HL-60 (cell line): Measurements from ENCODE around the gene KCNMA1.

Experiments used
- DNase-seq, 2 experiments: peaks; one replicate each; pipeline ENCODE4 v3.0.0-alpha.2; 2010 to 2020; ENCODE audit warnings: low read depth in 1 of 2, low spot score in 1 of 2
- H3K27ac ChIP-seq: fragments of 250-450 bp; sonication (Bioruptor Pico); replicated peaks from 2 replicates; pipeline ENCODE4 v1.5.1; 2020; ENCODE audit warnings: mild to moderate bottlenecking, moderate library complexity
- H3K27me3 ChIP-seq: fragments of 250-450 bp; sonication (Bioruptor Pico); 2 replicates; pipeline ENCODE4 v1.5.1; 2021; ENCODE audit warnings: mild to moderate bottlenecking, moderate library complexity; ENCODE audit not compliant: insufficient read depth, poor library complexity, severe bottlenecking
- H3K4me3 ChIP-seq: replicated peaks from 2 replicates; pipeline ENCODE4 v1.5.1; 2011; ENCODE audit warnings: mild to moderate bottlenecking, control low read depth, low read length; ENCODE audit not compliant: insufficient read depth
- GABPA ChIP-seq: IDR thresholded peaks from 2 replicates; pipeline ENCODE4 v1.6.1; 2012; ENCODE audit warnings: low read depth
- POLR2AphosphoS5 ChIP-seq: IDR thresholded peaks from 2 replicates; pipeline ENCODE4 v1.6.1; 2012; ENCODE audit warnings: low read depth
- REST ChIP-seq: IDR thresholded peaks from 2 replicates; pipeline ENCODE4 v1.6.1; 2012; ENCODE audit warnings: low read depth; ENCODE audit not compliant: insufficient replicate concordance
- SPI1 ChIP-seq: IDR thresholded peaks from 2 replicates; pipeline ENCODE4 v1.6.1; 2012; ENCODE audit warnings: low read depth, mild to moderate bottlenecking, borderline replicate concordance
- TF ChIP-seq, protein P1 (sequence below): IDR thresholded peaks from one replicate; pipeline ENCODE4 v1.5.1; 2011; ENCODE audit warnings: low read length, control low read depth, inconsistent platforms; ENCODE audit not compliant: insufficient read depth

The KCNMA1 gene

DNA sequence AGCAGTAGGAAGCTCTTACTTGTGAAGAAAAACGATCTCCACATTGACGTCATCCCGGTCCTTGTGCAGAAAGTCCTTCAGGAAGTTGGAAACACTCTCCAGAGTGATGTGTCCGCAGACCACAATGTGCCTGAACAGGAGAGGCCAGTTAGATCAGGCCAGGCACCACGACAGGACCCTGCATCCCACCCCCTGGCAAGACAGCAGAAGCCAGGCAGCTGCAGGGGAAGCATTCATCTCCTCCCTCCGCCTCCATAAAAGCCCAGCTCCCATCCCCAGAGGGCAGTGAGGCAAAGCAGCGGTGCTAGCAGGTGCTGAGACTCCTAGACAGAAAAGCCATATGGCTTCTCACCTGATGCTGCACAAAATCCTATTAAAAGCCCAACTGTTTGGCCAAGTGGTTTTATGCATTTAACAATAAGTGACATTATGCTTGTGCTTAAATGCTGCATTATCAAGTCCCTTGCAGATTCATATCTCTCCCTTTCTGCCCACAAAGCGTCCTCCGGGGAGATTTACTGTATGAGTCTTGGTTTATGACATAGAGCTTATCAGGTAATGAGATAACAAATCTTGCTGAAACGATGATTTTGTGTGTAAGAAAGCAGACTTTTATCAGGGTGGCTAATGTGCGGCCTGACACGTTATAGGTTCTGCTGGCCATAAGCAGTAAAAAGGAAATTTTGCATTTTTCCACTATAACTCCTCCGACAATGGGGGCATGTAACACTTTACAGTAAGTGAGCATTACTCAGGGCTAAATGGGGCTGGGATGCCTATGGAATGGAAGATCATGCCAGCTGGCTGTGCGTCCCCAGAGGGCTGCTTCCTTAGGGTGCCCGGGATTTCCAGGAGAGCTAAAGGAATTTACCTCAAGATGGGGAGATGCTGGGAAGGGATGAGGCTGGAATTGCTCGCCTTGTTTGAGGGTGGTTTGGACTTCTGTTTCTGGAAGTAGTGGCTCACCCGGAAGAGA, 546.9 kb downstream of the KCNMA1 start:
- DNase-seq = no peak
- Histone ChIP-seq H3K4me3 (no peak overlapping the region), H3K27me3 (peaks cover 2% of the 10 kb centered on the region), H3K27ac (no peak overlapping the region)
- TF ChIP-seq, protein P1, sequence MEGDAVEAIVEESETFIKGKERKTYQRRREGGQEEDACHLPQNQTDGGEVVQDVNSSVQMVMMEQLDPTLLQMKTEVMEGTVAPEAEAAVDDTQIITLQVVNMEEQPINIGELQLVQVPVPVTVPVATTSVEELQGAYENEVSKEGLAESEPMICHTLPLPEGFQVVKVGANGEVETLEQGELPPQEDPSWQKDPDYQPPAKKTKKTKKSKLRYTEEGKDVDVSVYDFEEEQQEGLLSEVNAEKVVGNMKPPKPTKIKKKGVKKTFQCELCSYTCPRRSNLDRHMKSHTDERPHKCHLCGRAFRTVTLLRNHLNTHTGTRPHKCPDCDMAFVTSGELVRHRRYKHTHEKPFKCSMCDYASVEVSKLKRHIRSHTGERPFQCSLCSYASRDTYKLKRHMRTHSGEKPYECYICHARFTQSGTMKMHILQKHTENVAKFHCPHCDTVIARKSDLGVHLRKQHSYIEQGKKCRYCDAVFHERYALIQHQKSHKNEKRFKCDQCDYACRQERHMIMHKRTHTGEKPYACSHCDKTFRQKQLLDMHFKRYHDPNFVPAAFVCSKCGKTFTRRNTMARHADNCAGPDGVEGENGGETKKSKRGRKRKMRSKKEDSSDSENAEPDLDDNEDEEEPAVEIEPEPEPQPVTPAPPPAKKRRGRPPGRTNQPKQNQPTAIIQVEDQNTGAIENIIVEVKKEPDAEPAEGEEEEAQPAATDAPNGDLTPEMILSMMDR = no peak
- no peak for TF ChIP-seq GABPA
- TF ChIP-seq SPI1 = no peak
- no peak for TF ChIP-seq POLR2AphosphoS5
- TF ChIP-seq REST = no peak

DNA sequence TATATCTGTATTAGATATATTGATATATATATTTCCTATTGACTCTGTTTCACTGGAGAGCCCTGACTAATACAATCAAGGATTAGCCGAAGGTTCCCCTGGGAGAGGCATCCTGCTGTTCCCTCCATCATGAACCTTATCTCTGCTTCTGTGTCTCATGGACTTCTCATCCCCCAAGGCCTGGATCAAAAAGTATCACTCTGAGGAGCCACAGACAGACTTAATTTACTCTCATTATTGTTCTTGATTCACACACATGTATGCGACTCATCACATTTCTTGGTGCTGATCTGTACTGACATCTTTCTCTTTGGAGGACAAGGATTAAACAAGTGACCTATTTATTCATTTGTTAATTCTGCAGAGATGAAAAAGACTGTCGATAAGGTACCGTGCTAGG, 550.2 kb downstream of the KCNMA1 start:
- no peak overlapping the region for H3K4me3 ChIP-seq
- TF ChIP-seq SPI1 (no peak), GABPA (no peak), REST (no peak), POLR2AphosphoS5 (no peak)
- TF ChIP-seq, protein P1 = no peak
- no peak for DNase-seq
- no peaks in the 10 kb centered on the region for H3K27me3 ChIP-seq
- no peak overlapping the region for H3K27ac ChIP-seq

- DNase-seq = no peak
- Histone ChIP-seq H3K27ac (no peak overlapping the region), H3K27me3 (no peaks in the 10 kb centered on the region), H3K4me3 (no peak overlapping the region)
- no peak for TF ChIP-seq GABPA
- no peak for TF ChIP-seq SPI1
- TF ChIP-seq, protein P1 = no peak
- TF ChIP-seq REST = no peak
Measured at GRCh38 chr10:77086081-77086480, 551.5 kb downstream of the KCNMA1 start.
